Esophagus squamous epithelium (tissue), 4 donors: ENCODE data around the gene SKP1.

ENCODE experiments used
- CTCF ChIP-seq, 6 experiments: fragments of 450-650 bp in 4 of 6; fragments of 200-600 bp in 2 of 6; sonication (generic) in 2 of 6; IDR thresholded peaks; one replicate each; pipeline ENCODE4 v1.5.1; 2016 to 2019; ENCODE audit warnings: antibody characterized with exemption in 6 of 6, mild to moderate bottlenecking in 4 of 6, moderate library complexity in 4 of 6
- POLR2A ChIP-seq, 4 donors: fragments of 450-650 bp; IDR thresholded peaks; one replicate each; pipeline ENCODE4 v1.6.1; 2017; ENCODE audit warnings: antibody characterized with exemption in 4 of 4, mild to moderate bottlenecking in 4 of 4, moderate library complexity in 3 of 4

GRCh38 chr5:134183481-134183880 lies 6.7 kb upstream of the SKP1 start:
- TF ChIP-seq POLR2A (IDR thresholded peaks at IDR 0.05) (no peak), CTCF (IDR thresholded peaks at IDR 0.05) (no peak)
